Measurements from ENCODE around the gene ZNF628. TPM values are rescaled to one million over a fixed set of nuclear protein-coding genes. Genes with fewer than 3 reads are reported as not detected.

Gene ZNF628
- 4.2 to 7.9 TPM (median 7.2 TPM) in 5 replicates for total RNA-seq (2022; extraction: Qiagen RNA extraction)

GRCh38 chr19:55476100-55476775, at the start of gene ZNF628:
Gene ZNF628, plus strand, starts transcription at chr19:55476617. Its CDS starts 3,294 bp downstream, at chr19:55479911.

GRCh38 chr19:55443045-55443823, 33.2 kb upstream of the ZNF628 start, which contains the start of gene SHISA7:
Gene SHISA7, minus strand, starts transcription at chr19:55443300. Its CDS starts 437 bp downstream, at chr19:55442863.

GRCh38 chr19:55461259-55461973, 15.0 kb upstream of the ZNF628 start, which contains the start of gene ISOC2:
Gene ISOC2, minus strand, starts transcription at chr19:55461642. Its CDS starts 5,156 bp downstream, at chr19:55456486.

GRCh38 chr19:55464662-55465054, 11.8 kb upstream of the ZNF628 start, which contains the start of gene C19orf85:
Gene C19orf85, minus strand, starts transcription at chr19:55464751. Its CDS starts 197 bp downstream, at chr19:55464554.

GRCh38 chr19:55484593-55485438, 8.4 kb downstream of the ZNF628 start, which contains the start of gene NAT14:
Gene NAT14, plus strand, starts transcription at chr19:55485188. Its CDS starts 521 bp downstream, at chr19:55485709.

GRCh38 chr19:55487924-55488687, 11.7 kb downstream of the ZNF628 start, which contains the start of gene SSC5D:
Gene SSC5D, plus strand, starts transcription at chr19:55488436. Its CDS starts 154 bp downstream, at chr19:55488590.

Other genes with a start within 250 kb of the ZNF628 start
- gene TMEM86B, start 247.9 kb upstream of the ZNF628 start, total RNA-seq (2022; extraction: Qiagen RNA extraction), result 2.5 to 4.7 TPM (median 3.8 TPM) in 5 replicates
- gene PPP6R1, start 217.6 kb upstream of the ZNF628 start, total RNA-seq (2022; extraction: Qiagen RNA extraction), result 75.8 to 120 TPM (median 119 TPM) in 5 replicates
- 119 to 129 TPM (median 124 TPM) in 5 replicates for gene HSPBP1, start 196.5 kb upstream of the ZNF628 start, total RNA-seq (2022; extraction: Qiagen RNA extraction)
- gene BRSK1, start 192.6 kb upstream of the ZNF628 start, total RNA-seq (2022; extraction: Qiagen RNA extraction), result 2.1 to 4.9 TPM (median 3.1 TPM) in 5 replicates
- not detected in 5 replicates for gene TMEM150B, start 151.3 kb upstream of the ZNF628 start, total RNA-seq (2022; extraction: Qiagen RNA extraction)
- 3.2 to 5.5 TPM (median 4.9 TPM) in 5 replicates for gene KMT5C, start 136.7 kb upstream of the ZNF628 start, total RNA-seq (2022; extraction: Qiagen RNA extraction)
- gene COX6B2, start 121.9 kb upstream of the ZNF628 start, total RNA-seq (2022; extraction: Qiagen RNA extraction), result 0.75 to 1.2 TPM (median 0.91 TPM) in 5 replicates
- gene GARIN5B, start 113.4 kb upstream of the ZNF628 start, total RNA-seq (2022; extraction: Qiagen RNA extraction), result 0.08 to 0.22 TPM (median 0.15 TPM) in 5 replicates
- 8.4 to 11.3 TPM (median 8.6 TPM) in 5 replicates for gene IL11, start 106.2 kb upstream of the ZNF628 start, total RNA-seq (2022; extraction: Qiagen RNA extraction)
- 0.86 to 1.9 TPM (median 1.1 TPM) in 5 replicates for gene TMEM190, start 99.8 kb upstream of the ZNF628 start, total RNA-seq (2022; extraction: Qiagen RNA extraction)
- 2.4 to 7.0 TPM (median 4.2 TPM) in 5 replicates for gene TMEM238, start 92.3 kb upstream of the ZNF628 start, total RNA-seq (2022; extraction: Qiagen RNA extraction)
- gene RPL28, start 90.7 kb upstream of the ZNF628 start, total RNA-seq (2022; extraction: Qiagen RNA extraction), result 2,624 to 3,119 TPM (median 2,807 TPM) in 5 replicates
- 251 to 469 TPM (median 409 TPM) in 5 replicates for gene UBE2S, start 68.8 kb upstream of the ZNF628 start, total RNA-seq (2022; extraction: Qiagen RNA extraction)
- gene SHISA7, start 33.3 kb upstream of the ZNF628 start, total RNA-seq (2022; extraction: Qiagen RNA extraction), result 0.02 TPM in 2 of 5 replicates, not detected in the others
- gene ISOC2, start 15.0 kb upstream of the ZNF628 start, total RNA-seq (2022; extraction: Qiagen RNA extraction), result 48.5 to 57.4 TPM (median 51.3 TPM) in 5 replicates
- 0.10 TPM in 1 of 5 replicates, not detected in the others for gene C19orf85, start 11.9 kb upstream of the ZNF628 start, total RNA-seq (2022; extraction: Qiagen RNA extraction)
- 39.2 to 42.7 TPM (median 40.7 TPM) in 5 replicates for gene NAT14, start 8.6 kb downstream of the ZNF628 start, total RNA-seq (2022; extraction: Qiagen RNA extraction)
- 0.28 to 0.84 TPM (median 0.58 TPM) in 5 replicates for gene SSC5D, start 11.8 kb downstream of the ZNF628 start, total RNA-seq (2022; extraction: Qiagen RNA extraction)
- 1.3 to 2.6 TPM (median 1.8 TPM) in 5 replicates for gene SBK2, start 60.5 kb downstream of the ZNF628 start, total RNA-seq (2022; extraction: Qiagen RNA extraction)
- 1.3 to 2.6 TPM (median 2.1 TPM) in 5 replicates for gene SBK3, start 68.9 kb downstream of the ZNF628 start, total RNA-seq (2022; extraction: Qiagen RNA extraction)
- gene ZNF579, start 104.2 kb downstream of the ZNF628 start, total RNA-seq (2022; extraction: Qiagen RNA extraction), result 21.6 to 43.3 TPM (median 36.5 TPM) in 5 replicates
- 17.4 to 26.1 TPM (median 24.0 TPM) in 5 replicates for gene FIZ1, start 122.9 kb downstream of the ZNF628 start, total RNA-seq (2022; extraction: Qiagen RNA extraction)
- gene ZNF524, start 123.7 kb downstream of the ZNF628 start, total RNA-seq (2022; extraction: Qiagen RNA extraction), result 12.1 to 17.2 TPM (median 16.1 TPM) in 5 replicates
- 6.8 to 13.4 TPM (median 11.9 TPM) in 5 replicates for gene ZNF865, start 129.0 kb downstream of the ZNF628 start, total RNA-seq (2022; extraction: Qiagen RNA extraction)
- 4.7 to 6.7 TPM (median 5.4 TPM) in 5 replicates for gene ZNF784, start 147.9 kb downstream of the ZNF628 start, total RNA-seq (2022; extraction: Qiagen RNA extraction)
- 26.5 to 51.9 TPM (median 48.8 TPM) in 5 replicates for gene ZNF580, start 164.4 kb downstream of the ZNF628 start, total RNA-seq (2022; extraction: Qiagen RNA extraction)
- 37.3 to 44.0 TPM (median 42.8 TPM) in 5 replicates for gene ZNF581, start 167.0 kb downstream of the ZNF628 start, total RNA-seq (2022; extraction: Qiagen RNA extraction)
- gene CCDC106, start 171.6 kb downstream of the ZNF628 start, total RNA-seq (2022; extraction: Qiagen RNA extraction), result 12.0 to 20.4 TPM (median 19.0 TPM) in 5 replicates
- 234 to 285 TPM (median 273 TPM) in 5 replicates for gene U2AF2, start 178.4 kb downstream of the ZNF628 start, total RNA-seq (2022; extraction: Qiagen RNA extraction)
- 121 to 214 TPM (median 210 TPM) in 5 replicates for gene EPN1, start 198.6 kb downstream of the ZNF628 start, total RNA-seq (2022; extraction: Qiagen RNA extraction)